A673 (cell line): ENCODE data around the gene AMH. TPM values are rescaled to one million over a fixed set of nuclear protein-coding genes. Genes with fewer than 3 reads are reported as not detected.
A peak's percentile ranks its signal among the peaks of the same experiment; 100 is the strongest.

Experiments used
- BruUV-seq: library from RNA; stranded (reverse); fragments of 400-500 nt; replicated peaks from 2 replicates; lab custom pipeline; 2021; lab: Mats Ljungman, UMichigan
- CTCF ChIA-PET: fragments of 300-600 bp; sonication (Branson Sonifier 250); formaldehyde crosslinking; loops from one replicate; lab custom pipeline; 2022; ENCODE audit warnings: antibody characterized with exemption; lab: Charles Lee
- POLR2A ChIA-PET: fragments of 300-600 bp; sonication (Branson Sonifier 250); formaldehyde crosslinking; loops from one replicate; lab custom pipeline; 2022; ENCODE audit warnings: antibody characterized with exemption; ENCODE audit not compliant: low non-redundant PET; lab: Charles Lee
- DNase-seq: peaks from one replicate; pipeline ENCODE4 v3.0.0-alpha.2; 2015; ENCODE audit warnings: low spot score
- H3K27ac ChIP-seq: fragments of 200-600 bp; sonication (generic); 2 replicates; pipeline ENCODE4 v1.5.1; 2016; ENCODE audit warnings: mixed run types, low read depth, mild to moderate bottlenecking, mixed read lengths, antibody characterized with exemption, low read length; ENCODE audit not compliant: poor library complexity, severe bottlenecking
- H3K27me3 ChIP-seq: fragments of 200-600 bp; sonication (generic); replicated peaks from 2 replicates; pipeline ENCODE4 v1.6.1; 2017; ENCODE audit warnings: mixed run types, low read depth, mild to moderate bottlenecking, mixed read lengths, antibody characterized with exemption, low read length; ENCODE audit not compliant: insufficient read depth, poor library complexity
- H3K36me3 ChIP-seq: fragments of 200-600 bp; sonication (generic); 2 replicates; pipeline ENCODE4 v1.6.1; 2016; ENCODE audit warnings: mixed run types, mild to moderate bottlenecking, mixed read lengths, antibody characterized with exemption, low read length; ENCODE audit not compliant: insufficient read depth, poor library complexity, severe bottlenecking
- H3K4me1 ChIP-seq: fragments of 200-600 bp; sonication (generic); 2 replicates; pipeline ENCODE4 v1.6.1; 2017; ENCODE audit warnings: mixed run types, mild to moderate bottlenecking, mixed read lengths, antibody characterized with exemption, low read length; ENCODE audit not compliant: insufficient read depth, poor library complexity, severe bottlenecking
- H3K4me3 ChIP-seq: fragments of 200-600 bp; sonication (generic); 2 replicates; pipeline ENCODE4 v1.5.1; 2016; ENCODE audit warnings: low read depth, mixed run types, mild to moderate bottlenecking, mixed read lengths, low read length; ENCODE audit not compliant: poor library complexity, severe bottlenecking
- H3K9me3 ChIP-seq: fragments of 200-600 bp; sonication (generic); 2 replicates; pipeline ENCODE4 v1.6.1; 2016; ENCODE audit warnings: mixed run types, low read depth, mild to moderate bottlenecking, mixed read lengths, antibody characterized with exemption, low read length; ENCODE audit not compliant: poor library complexity, severe bottlenecking
- EZH2 ChIP-seq: fragments of 200-600 bp; sonication (generic); IDR thresholded peaks from 2 replicates; pipeline ENCODE4 v1.6.1; 2017; ENCODE audit warnings: borderline replicate concordance, low read depth, mild to moderate bottlenecking, mixed read lengths, antibody characterized with exemption, low read length; ENCODE audit not compliant: poor library complexity, severe bottlenecking
- intact Hi-C: fragments of 100-400 bp; cut with micrococcal nuclease; formaldehyde crosslinking; loops from one replicate; pipeline ENCODE4 v1.10.0; 2022; ENCODE audit not compliant: unreplicated experiment
- total RNA-seq: library from RNA; stranded (reverse); gene quantifications from 2 replicates; pipeline ENCODE4 v1.2.3, GENCODE V29; 2021
- TF ChIP-seq, protein P1 (sequence below): fragments of 300-800, 200-600 bp; sonication (generic); conservative IDR thresholded peaks from 2 replicates; pipeline ENCODE4 v1.5.1; 2017; ENCODE audit warnings: low read depth, mild to moderate bottlenecking, antibody characterized with exemption, low read length, moderate library complexity, mixed read lengths

The AMH gene
- total RNA-seq, 1 experiment from 2014 or later = 16.3 TPM

GRCh38 chr19:2239771-2240770 lies 9.1 kb upstream of the AMH start:
- no peak for TF ChIP-seq EZH2
- TF ChIP-seq, protein P1, sequence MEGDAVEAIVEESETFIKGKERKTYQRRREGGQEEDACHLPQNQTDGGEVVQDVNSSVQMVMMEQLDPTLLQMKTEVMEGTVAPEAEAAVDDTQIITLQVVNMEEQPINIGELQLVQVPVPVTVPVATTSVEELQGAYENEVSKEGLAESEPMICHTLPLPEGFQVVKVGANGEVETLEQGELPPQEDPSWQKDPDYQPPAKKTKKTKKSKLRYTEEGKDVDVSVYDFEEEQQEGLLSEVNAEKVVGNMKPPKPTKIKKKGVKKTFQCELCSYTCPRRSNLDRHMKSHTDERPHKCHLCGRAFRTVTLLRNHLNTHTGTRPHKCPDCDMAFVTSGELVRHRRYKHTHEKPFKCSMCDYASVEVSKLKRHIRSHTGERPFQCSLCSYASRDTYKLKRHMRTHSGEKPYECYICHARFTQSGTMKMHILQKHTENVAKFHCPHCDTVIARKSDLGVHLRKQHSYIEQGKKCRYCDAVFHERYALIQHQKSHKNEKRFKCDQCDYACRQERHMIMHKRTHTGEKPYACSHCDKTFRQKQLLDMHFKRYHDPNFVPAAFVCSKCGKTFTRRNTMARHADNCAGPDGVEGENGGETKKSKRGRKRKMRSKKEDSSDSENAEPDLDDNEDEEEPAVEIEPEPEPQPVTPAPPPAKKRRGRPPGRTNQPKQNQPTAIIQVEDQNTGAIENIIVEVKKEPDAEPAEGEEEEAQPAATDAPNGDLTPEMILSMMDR = no peak
- peaks cover 37% of the 10 kb centered on the region for H3K4me1 ChIP-seq
- DNase-seq = no peak
- no TSS peak for BruUV-seq
- H3K9me3 ChIP-seq = no peaks in the 10 kb centered on the region
- H3K4me3 ChIP-seq = peak overlapping the region; percentile 96
- ChIA-PET CTCF (interaction anchor here (0.7 kb wide), 1 partner anchor 22 kb away, joined by 4 read pairs; no protein-coding TSS in a partner anchor), POLR2A (interaction anchor here (0.6 to 0.7 kb wide), 3 partner anchors 55 to 87 kb away, joined by 3 to 12 read pairs (median 11); no protein-coding TSS in a partner anchor)
- peak overlapping the region; percentile 88 for H3K27ac ChIP-seq
- peaks cover 39% of the 10 kb centered on the region for H3K36me3 ChIP-seq
- H3K27me3 ChIP-seq = no peaks in the 10 kb centered on the region
- intact Hi-C loops = loop anchor here (5.0 kb wide), 1 partner anchor 397 kb away; no protein-coding TSS in a partner anchor

DNA sequence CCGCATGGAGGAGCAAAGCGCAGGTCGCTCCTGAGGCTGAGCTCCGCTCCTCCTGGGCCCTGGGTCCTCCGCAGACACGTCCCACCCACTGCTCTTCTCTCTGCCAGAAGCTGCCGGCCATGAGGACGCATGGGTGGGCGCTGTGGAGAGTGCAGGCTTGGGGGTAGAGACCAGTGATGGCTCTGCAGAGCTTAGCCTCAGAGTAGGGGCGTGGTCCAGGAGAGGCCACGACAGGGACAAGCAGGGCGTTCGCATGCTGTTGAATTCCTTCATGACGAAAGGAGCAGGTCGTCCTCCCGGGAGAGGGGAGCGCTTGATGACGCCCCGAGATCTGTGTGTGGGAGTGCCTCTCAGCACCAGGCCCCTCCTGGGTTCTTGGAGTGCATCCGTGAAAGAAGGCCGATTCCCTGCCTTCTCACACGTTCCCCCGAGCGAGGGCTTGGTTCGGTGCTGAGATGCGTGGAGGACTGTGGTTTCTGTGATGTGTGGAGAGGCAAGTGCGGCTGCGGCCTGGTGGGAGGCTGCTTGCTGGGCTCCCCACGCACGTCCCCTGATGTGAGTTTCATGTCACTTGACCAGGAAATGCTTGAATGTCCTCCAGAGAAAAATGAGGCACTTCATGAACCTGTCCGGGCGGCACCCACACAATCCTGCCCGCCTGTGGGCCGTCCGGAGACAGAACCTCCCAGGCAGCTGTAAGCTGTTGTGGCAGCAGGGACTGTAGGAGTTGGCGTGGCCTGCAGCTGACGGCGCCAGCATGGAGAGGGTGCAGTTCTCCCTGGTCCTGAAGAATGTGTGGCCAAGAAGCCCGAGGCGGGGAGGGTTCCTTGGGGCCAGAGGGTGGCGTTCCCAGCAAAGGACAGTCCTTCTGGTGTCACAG lies 8.0 kb upstream of the AMH start:
- ChIA-PET POLR2A (no interaction called here), CTCF (no interaction called here)
- no peak for TF ChIP-seq EZH2
- TF ChIP-seq, protein P1 = no peak
- no peaks in the 10 kb centered on the region for H3K27me3 ChIP-seq
- H3K4me1 ChIP-seq = peaks cover 35% of the 10 kb centered on the region
- peaks cover 50% of the 10 kb centered on the region for H3K36me3 ChIP-seq
- DNase-seq = no peak
- H3K4me3 ChIP-seq = peak overlapping the region; percentile 96
- intact Hi-C loops = no loop called here
- H3K27ac ChIP-seq = peak overlapping the region; percentile 88
- no TSS peak for BruUV-seq
- no peaks in the 10 kb centered on the region for H3K9me3 ChIP-seq

GRCh38 chr19:2242092-2242537 lies 7.0 kb upstream of the AMH start:
- peaks cover 35% of the 10 kb centered on the region for H3K4me1 ChIP-seq
- ChIA-PET POLR2A (no interaction called here), CTCF (interaction anchor here (0.6 kb wide), 1 partner anchor 18 kb away, joined by 3 read pairs; no protein-coding TSS in a partner anchor)
- intact Hi-C loops = no loop called here
- no peak overlapping the region for H3K4me3 ChIP-seq
- TF ChIP-seq EZH2 = no peak
- TF ChIP-seq, protein P1 = no peak
- peaks cover 60% of the 10 kb centered on the region for H3K36me3 ChIP-seq
- H3K27me3 ChIP-seq = no peaks in the 10 kb centered on the region
- no peak for DNase-seq
- BruUV-seq = no TSS peak
- H3K27ac ChIP-seq = no peak overlapping the region
- no peaks in the 10 kb centered on the region for H3K9me3 ChIP-seq
